ENCODE measurements around the gene NHLRC2.
A peak's percentile ranks its signal among the peaks of the same experiment; 100 is the strongest.
"Not testable (repeated sequence)": the region's sequence is repeated elsewhere in the genome, so short reads cannot be mapped to it uniquely, and the experiment has no call there.

Gene NHLRC2

GRCh38 chr10:113854013-113854760, at the start of gene NHLRC2, which contains the start of gene DCLRE1A:
Gene NHLRC2 (plus strand): TSS chr10:113854661. CDS start chr10:113854873, 212 bp downstream.
Gene DCLRE1A (minus strand): TSS chr10:113854082. CDS start chr10:113853182, 900 bp downstream.
- peak; percentile 56 for DNase-seq (ENCODE audit: low read depth)

- DNase-seq (ENCODE audit: low read depth), result no peak
Measured at GRCh38 chr10:113806503-113806902, 48.0 kb upstream of the NHLRC2 start.

- no peak for DNase-seq (ENCODE audit: low read depth)
Measured at GRCh38 chr10:113808168-113808567, 46.3 kb upstream of the NHLRC2 start.

- not testable (repeated sequence) for DNase-seq (ENCODE audit: low read depth)
Measured at GRCh38 chr10:113814700-113815099, 39.8 kb upstream of the NHLRC2 start.

- no peak for DNase-seq (ENCODE audit: low read depth)
Measured at GRCh38 chr10:113819989-113820388, 34.5 kb upstream of the NHLRC2 start.

GRCh38 chr10:113820507-113820906, 34.0 kb upstream of the NHLRC2 start:
- DNase-seq (ENCODE audit: low read depth), result no peak

GRCh38 chr10:113821306-113821705, 33.2 kb upstream of the NHLRC2 start:
- not testable (repeated sequence) for DNase-seq (ENCODE audit: low read depth)

- DNase-seq (ENCODE audit: low read depth), result no peak
Measured at GRCh38 chr10:113822174-113822573, 32.3 kb upstream of the NHLRC2 start.

- no peak for DNase-seq (ENCODE audit: low read depth)
Measured at GRCh38 chr10:113823389-113823788, 31.1 kb upstream of the NHLRC2 start.

- DNase-seq (ENCODE audit: low read depth), result no peak
Measured at GRCh38 chr10:113825791-113826190, 28.7 kb upstream of the NHLRC2 start.

- DNase-seq (ENCODE audit: low read depth), result not testable (repeated sequence)
Measured at GRCh38 chr10:113828567-113828966, 25.9 kb upstream of the NHLRC2 start.

GRCh38 chr10:113842171-113842570, 12.3 kb upstream of the NHLRC2 start:
- DNase-seq (ENCODE audit: low read depth), result no peak

GRCh38 chr10:113843972-113844485, 10.4 kb upstream of the NHLRC2 start:
- no peak for DNase-seq (ENCODE audit: low read depth)

GRCh38 chr10:113846036-113846435, 8.4 kb upstream of the NHLRC2 start:
- DNase-seq (ENCODE audit: low read depth), result no peak

- DNase-seq (ENCODE audit: low read depth), result no peak
Measured at GRCh38 chr10:113849140-113849803, 5.2 kb upstream of the NHLRC2 start.

GRCh38 chr10:113849946-113850345, 4.5 kb upstream of the NHLRC2 start:
- no peak for DNase-seq (ENCODE audit: low read depth)

GRCh38 chr10:113853578-113854012, 866 bp upstream of the NHLRC2 start:
- no peak for DNase-seq (ENCODE audit: low read depth)

GRCh38 chr10:113854761-113855588, 514 bp downstream of the NHLRC2 start:
- peak; percentile 47 for DNase-seq (ENCODE audit: low read depth)

- no peak for DNase-seq (ENCODE audit: low read depth)
Measured at GRCh38 chr10:113856563-113856962, 2.1 kb downstream of the NHLRC2 start.

- no peak for DNase-seq (ENCODE audit: low read depth)
Measured at GRCh38 chr10:113857210-113857609, 2.7 kb downstream of the NHLRC2 start.

GRCh38 chr10:113858541-113858940, 4.1 kb downstream of the NHLRC2 start:
- no peak for DNase-seq (ENCODE audit: low read depth)

GRCh38 chr10:113859261-113859660, 4.8 kb downstream of the NHLRC2 start:
- DNase-seq (ENCODE audit: low read depth), result no peak

Data from CMK (cell line).